HepG2 (cell line): ENCODE measurements around the gene MEX3A. TPM values are rescaled to one million over a fixed set of nuclear protein-coding genes. Genes with fewer than 3 reads are reported as not detected.

ENCODE experiments used
- NAIF1 ChIP-seq: sonication (generic); formaldehyde crosslinking; IDR thresholded peaks from 2 replicates; pipeline ENCODE4 v1.5.0; 2020; ENCODE audit warnings: mild to moderate bottlenecking, missing genetic modification reagents, borderline replicate concordance
- NCOA2 ChIP-seq: sonication (generic); formaldehyde crosslinking; IDR thresholded peaks from 2 replicates; pipeline ENCODE4 v1.8.0; 2022; ENCODE audit warnings: inconsistent platforms
- REST ChIP-seq, 2 experiments: IDR thresholded peaks; 2 replicates each; pipeline ENCODE4 v1.6.1; 2011 to 2012; ENCODE audit warnings: low read length in 2 of 2, borderline replicate concordance in 1 of 2, low read depth in 1 of 2, mild to moderate bottlenecking in 1 of 2, moderate library complexity in 1 of 2
- THAP9 ChIP-seq: sonication (generic); formaldehyde crosslinking; IDR thresholded peaks from 2 replicates; pipeline ENCODE4; 2020; ENCODE audit warnings: missing genetic modification reagents, mild to moderate bottlenecking, borderline replicate concordance
- ZNF281 ChIP-seq: sonication (generic); formaldehyde crosslinking; IDR thresholded peaks from 2 replicates; pipeline ENCODE4 v1.4.0; 2020; ENCODE audit warnings: missing genetic modification reagents, borderline replicate concordance
- ZNF512B ChIP-seq: sonication (generic); formaldehyde crosslinking; IDR thresholded peaks from 2 replicates; pipeline ENCODE4 v1.5.1; 2020; ENCODE audit warnings: missing genetic modification reagents, mild to moderate bottlenecking, borderline replicate concordance
- ZNF577 ChIP-seq: sonication (generic); formaldehyde crosslinking; IDR thresholded peaks from 2 replicates; pipeline ENCODE4 v1.4.0; 2020; ENCODE audit warnings: mild to moderate bottlenecking, low read depth, missing genetic modification reagents, borderline replicate concordance
- ZNF609 ChIP-seq: sonication (generic); formaldehyde crosslinking; IDR thresholded peaks from 2 replicates; pipeline ENCODE4 v1.4.0; 2020; ENCODE audit warnings: mild to moderate bottlenecking, missing genetic modification reagents, borderline replicate concordance
- polyA plus RNA-seq, 8 experiments: library from polyadenylated mRNA; depleted of rRNA in 3 of 8; stranded (reverse) in 7 of 8; unstranded in 1 of 8; fragments of >200 nt; fragmentation: Illumina TruSeq in 4 of 8; extraction: Trizol in 4 of 8; gene quantifications; 2 replicates each; pipeline versions ENCODE4 v1.2.1 to v1.2.3, GENCODE V29; 2011 to 2016; ENCODE audit warnings: low read depth in 4 of 8, missing spikeins in 1 of 8, mixed read lengths in 1 of 8; ENCODE audit not compliant: insufficient read depth in 1 of 8
- total RNA-seq, 5 experiments: library from RNA; depleted of rRNA; stranded (reverse); fragments of >200 nt; fragmentation: Illumina TruSeq; extraction: Trizol; gene quantifications; 2 replicates each; pipeline ENCODE4 v1.2.3, GENCODE V29; 2016; ENCODE audit warnings: low read depth in 1 of 5

Gene MEX3A
- total and polyA plus RNA-seq, 2 of the 13 experiments (the other 11 are each of a cell fraction or from before 2014, with no cell fraction given) = 7.6 to 9.1 TPM

- TF ChIP-seq ZNF281 (CRISPR knock-in tag) (peak; percentile 78; the same call in 1 of the 2 replicates), ZNF609 (CRISPR knock-in tag) (peak; percentile 72; the same call in 1 of the 2 replicates), NAIF1 (CRISPR knock-in tag) (no peak), ZNF512B (CRISPR knock-in tag) (no peak), NCOA2 (CRISPR knock-in tag) (peak; percentile 94), ZNF577 (CRISPR knock-in tag) (no peak), THAP9 (no peak; the same call in 1 of the 2 replicates), REST (IDR thresholded peaks at IDR 0.05; ENCODE audit: borderline replicate concordance in 1 of 2, low read depth in 1 of 2, low read length in 2 of 2) (no peak)
Observed at GRCh38 chr1:156129687-156130577, 47.7 kb upstream of the MEX3A start (continued).
